22Rv1 (cell line): ENCODE measurements around the gene RANBP17.

ENCODE experiments used
- ZFX ChIP-seq: fragments of 450-650 bp; IDR thresholded peaks from 2 replicates; pipeline ENCODE4 v1.6.1; 2017; ENCODE audit warnings: antibody characterized with exemption, borderline replicate concordance
- TF ChIP-seq, protein P1 (sequence below): fragments of 450-650 bp; IDR thresholded peaks from 2 replicates; pipeline ENCODE4 v1.5.1; 2017; ENCODE audit warnings: mild to moderate bottlenecking

DNA sequence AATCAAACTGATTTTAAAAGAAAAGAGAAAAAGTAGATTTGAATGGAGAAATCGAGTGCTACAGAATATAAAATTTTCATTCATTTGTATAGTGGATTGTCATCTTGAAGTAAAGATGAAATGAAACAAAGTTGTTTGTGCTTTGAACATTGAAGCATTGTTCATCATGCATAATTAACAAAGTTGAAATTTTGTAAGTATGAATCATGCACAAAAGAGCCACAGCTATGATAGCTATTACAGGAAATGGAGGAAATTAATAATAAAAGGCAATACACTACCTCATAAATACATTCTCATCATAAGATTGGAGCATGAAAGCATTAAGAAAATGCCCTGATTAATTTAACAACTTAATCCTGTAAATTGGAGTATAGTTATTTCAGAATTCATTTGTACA, 293.8 kb downstream of the RANBP17 start:
- TF ChIP-seq, protein P1, sequence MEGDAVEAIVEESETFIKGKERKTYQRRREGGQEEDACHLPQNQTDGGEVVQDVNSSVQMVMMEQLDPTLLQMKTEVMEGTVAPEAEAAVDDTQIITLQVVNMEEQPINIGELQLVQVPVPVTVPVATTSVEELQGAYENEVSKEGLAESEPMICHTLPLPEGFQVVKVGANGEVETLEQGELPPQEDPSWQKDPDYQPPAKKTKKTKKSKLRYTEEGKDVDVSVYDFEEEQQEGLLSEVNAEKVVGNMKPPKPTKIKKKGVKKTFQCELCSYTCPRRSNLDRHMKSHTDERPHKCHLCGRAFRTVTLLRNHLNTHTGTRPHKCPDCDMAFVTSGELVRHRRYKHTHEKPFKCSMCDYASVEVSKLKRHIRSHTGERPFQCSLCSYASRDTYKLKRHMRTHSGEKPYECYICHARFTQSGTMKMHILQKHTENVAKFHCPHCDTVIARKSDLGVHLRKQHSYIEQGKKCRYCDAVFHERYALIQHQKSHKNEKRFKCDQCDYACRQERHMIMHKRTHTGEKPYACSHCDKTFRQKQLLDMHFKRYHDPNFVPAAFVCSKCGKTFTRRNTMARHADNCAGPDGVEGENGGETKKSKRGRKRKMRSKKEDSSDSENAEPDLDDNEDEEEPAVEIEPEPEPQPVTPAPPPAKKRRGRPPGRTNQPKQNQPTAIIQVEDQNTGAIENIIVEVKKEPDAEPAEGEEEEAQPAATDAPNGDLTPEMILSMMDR = no peak
- TF ChIP-seq ZFX = no peak
